GM12801 (cell line): ENCODE results near the gene MYO3A.

Source experiments
- TF ChIP-seq, protein P1 (sequence below): IDR thresholded peaks from one replicate; pipeline ENCODE4 v1.5.1; 2011; ENCODE audit warnings: control low read depth; ENCODE audit not compliant: insufficient read length; ENCODE audit errors: extremely low read depth

MYO3A gene

DNA sequence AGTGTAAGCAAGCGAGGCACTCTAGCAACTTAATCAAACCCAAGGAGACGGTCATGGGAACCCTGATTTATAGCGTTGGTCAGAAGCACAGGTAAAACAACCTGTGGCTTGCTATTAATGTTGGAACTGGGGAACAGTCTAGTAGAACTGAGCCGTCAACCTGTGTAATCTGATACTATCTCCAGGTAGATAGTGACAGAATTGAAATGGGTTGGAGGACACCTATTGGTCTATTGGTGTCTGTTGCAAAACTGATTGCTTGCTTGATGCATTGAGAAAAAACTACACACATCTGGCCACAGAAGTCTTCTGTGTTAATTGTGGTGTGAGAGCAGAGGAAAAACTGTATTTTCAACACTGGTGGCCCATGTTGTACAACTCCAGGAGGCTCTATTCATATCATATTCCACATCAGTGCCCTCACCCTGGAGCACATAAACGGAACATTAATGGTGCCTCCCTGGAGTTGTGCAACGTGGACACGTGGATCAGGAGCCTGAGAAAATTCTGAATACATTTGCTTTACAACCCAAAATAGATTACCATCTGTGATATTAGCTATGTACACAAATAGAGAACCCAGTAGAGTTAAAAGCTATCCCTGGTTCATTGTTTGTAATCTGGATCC, 112.2 kb downstream of the MYO3A start:
- TF ChIP-seq, protein P1, sequence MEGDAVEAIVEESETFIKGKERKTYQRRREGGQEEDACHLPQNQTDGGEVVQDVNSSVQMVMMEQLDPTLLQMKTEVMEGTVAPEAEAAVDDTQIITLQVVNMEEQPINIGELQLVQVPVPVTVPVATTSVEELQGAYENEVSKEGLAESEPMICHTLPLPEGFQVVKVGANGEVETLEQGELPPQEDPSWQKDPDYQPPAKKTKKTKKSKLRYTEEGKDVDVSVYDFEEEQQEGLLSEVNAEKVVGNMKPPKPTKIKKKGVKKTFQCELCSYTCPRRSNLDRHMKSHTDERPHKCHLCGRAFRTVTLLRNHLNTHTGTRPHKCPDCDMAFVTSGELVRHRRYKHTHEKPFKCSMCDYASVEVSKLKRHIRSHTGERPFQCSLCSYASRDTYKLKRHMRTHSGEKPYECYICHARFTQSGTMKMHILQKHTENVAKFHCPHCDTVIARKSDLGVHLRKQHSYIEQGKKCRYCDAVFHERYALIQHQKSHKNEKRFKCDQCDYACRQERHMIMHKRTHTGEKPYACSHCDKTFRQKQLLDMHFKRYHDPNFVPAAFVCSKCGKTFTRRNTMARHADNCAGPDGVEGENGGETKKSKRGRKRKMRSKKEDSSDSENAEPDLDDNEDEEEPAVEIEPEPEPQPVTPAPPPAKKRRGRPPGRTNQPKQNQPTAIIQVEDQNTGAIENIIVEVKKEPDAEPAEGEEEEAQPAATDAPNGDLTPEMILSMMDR: no peak

DNA sequence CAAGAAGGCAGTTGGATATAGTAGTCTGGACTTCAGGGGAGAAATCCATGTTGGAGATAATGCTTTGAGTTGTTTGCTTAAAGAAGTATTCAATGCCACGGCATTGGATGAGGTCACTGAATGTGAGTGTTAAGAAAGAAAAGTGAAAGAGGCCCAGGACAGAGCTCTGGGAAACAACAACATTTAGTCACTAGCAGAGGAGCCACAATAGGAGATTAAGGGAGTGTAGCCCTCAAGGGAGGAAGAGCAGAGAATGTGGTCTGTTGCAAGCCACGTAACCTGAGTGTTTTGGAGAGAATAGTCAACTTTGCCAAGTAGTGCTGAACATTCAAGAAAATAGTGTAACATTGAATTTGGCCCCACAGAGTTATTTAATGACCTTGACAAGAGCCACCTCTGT, 114.7 kb downstream of the MYO3A start:
- TF ChIP-seq, protein P1: no peak

DNA sequence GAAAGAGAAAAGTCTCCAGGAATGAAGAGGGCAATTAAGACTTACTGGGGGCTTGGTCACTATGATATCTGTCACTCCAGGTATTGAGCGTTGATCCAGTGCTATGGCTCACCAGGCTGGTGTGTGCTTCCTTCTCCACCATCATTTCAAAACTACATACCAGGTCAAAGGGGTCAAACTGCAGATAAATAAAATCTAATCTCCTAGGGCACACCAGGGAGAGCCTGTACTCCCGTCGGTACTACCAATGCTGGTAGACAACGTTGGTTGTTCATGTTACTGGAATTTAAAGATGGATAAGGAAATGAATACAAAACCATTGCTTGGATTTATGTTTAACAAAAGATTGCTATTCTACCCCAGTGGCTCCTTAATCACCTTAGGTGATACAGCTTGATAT, 118.3 kb downstream of the MYO3A start:
- TF ChIP-seq, protein P1: no peak

DNA sequence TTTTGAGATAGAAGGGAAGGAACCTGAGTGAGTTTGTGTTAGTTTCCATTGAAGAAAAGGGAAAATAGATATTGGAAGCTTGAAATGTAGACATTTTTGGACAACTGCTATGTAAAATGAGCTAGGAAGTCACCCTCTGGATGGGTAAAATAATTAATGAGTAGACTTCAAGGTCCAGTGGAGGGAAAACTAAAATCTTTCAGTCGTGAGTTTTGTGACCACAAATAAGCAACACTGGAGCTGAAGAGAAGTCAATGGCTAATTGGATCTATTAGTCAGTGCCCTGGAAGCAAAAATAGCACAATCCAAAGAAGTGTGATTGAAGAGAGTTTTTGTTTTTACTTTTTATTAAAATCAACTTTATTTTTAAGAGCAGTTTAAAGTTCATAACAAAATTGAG, 123.4 kb downstream of the MYO3A start:
- TF ChIP-seq, protein P1: no peak

DNA sequence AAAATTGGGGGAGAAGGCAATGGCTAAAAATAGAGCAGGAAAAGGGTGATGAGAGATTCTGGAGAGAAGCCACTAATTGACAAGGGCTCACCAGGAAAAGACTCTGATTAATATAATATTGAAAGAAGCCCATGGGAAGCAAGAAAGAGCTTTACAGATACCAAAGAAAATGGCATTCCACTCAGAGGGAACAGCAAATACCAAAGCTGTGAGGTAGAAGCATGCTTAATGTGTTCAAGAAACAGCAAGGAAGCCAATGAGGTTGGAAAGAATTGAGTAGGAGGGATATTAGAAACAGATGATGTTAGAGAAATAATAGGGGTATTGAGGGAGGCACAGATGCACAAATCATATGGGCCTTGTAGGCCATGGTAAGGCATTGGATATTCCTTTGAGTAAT, 130.1 kb downstream of the MYO3A start:
- TF ChIP-seq, protein P1: no peak

DNA sequence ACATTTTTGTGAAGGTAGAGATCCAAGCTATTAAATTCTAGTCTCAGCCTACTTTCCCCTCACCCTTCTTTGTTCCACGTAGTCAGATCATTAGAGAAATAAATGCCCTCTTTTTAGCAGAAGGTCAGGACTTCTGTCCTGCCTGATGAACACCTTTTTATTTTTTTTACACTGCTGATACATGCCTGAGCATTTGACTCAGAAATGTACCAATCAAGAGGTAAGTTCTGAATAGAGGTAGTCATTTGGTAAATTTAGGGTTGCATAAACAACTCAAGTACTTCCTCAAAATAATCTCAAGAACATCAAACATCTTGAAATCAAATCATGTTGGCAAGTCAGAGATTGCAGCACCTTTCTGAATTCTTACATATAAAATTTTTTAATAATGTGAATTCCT, 133.7 kb downstream of the MYO3A start:
- TF ChIP-seq, protein P1: no peak

DNA sequence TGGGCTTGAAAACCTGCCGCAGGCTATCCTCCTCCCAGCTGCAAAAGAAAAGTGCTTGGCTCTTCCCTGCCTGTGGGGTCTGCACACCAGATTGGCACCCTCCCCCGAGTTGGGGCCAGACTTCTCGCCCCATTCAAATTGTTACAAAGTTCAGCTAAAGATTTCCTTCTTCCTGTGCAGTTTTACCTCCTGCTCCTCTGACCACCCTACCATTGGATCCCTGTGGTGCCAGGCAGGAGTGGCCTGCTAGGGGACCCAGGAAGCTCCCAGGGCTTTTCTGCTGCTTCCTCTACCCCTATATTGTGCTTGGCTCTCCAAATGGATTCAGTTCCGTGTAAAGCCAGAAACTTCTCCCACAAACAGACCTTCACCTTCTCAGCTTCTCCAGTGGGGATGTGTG, 147.4 kb downstream of the MYO3A start:
- TF ChIP-seq, protein P1: no peak
